Ascending aorta (tissue), 2 donors: ENCODE measurements around the gene UGGT1. TPM values are rescaled to one million over a fixed set of nuclear protein-coding genes. Genes with fewer than 3 reads are reported as not detected.
A peak's percentile ranks its signal among the peaks of the same experiment; 100 is the strongest.

ENCODE experiments used
- DNase-seq, 2 donors: peaks; one replicate each; pipeline ENCODE4 v3.0.0-alpha.2; 2019; ENCODE audit warnings: low spot score in 2 of 2
- H3K27ac ChIP-seq, 2 donors: fragments of 200-600 bp; sonication (generic); one replicate each; pipeline ENCODE4 v1.5.1; 2016 to 2017; ENCODE audit warnings: mild to moderate bottlenecking in 1 of 2
- H3K27me3 ChIP-seq: fragments of 200-600 bp; sonication (generic); one replicate; pipeline ENCODE4 v1.5.1; 2017
- H3K36me3 ChIP-seq, 2 donors: fragments of 200-600 bp; sonication (generic); one replicate each; pipeline ENCODE4 v1.5.1; 2016
- H3K4me1 ChIP-seq, 2 donors: fragments of 200-600 bp; sonication (generic); one replicate each; pipeline ENCODE4 v1.5.1; 2016 to 2017; ENCODE audit warnings: mild to moderate bottlenecking in 1 of 2
- H3K4me3 ChIP-seq, 2 donors: fragments of 200-600 bp; sonication (generic); one replicate each; pipeline ENCODE4 v1.5.1; 2016 to 2017; ENCODE audit warnings: mild to moderate bottlenecking in 1 of 2
- H3K9me3 ChIP-seq, 2 donors: fragments of 200-600 bp; sonication (generic); one replicate each; pipeline ENCODE4 v1.5.1; 2016
- intact Hi-C: fragments of 100-400 bp; cut with DNase I; formaldehyde crosslinking; loops from one replicate; pipeline ENCODE4 v1.15.1; 2023
- total RNA-seq: library from RNA; depleted of rRNA; stranded (reverse); fragments of >200 nt; gene quantifications from one replicate; pipeline ENCODE4 v1.1.0, GENCODE V29; 2016
- TF ChIP-seq, protein P1 (sequence below), 3 experiments: fragments of 200-600 bp in 2 of 3; fragments of 450-650 bp in 1 of 3; sonication (generic) in 2 of 3; IDR thresholded peaks; one replicate each; pipeline ENCODE4 v1.5.1; 2016 to 2019; ENCODE audit warnings: antibody characterized with exemption in 3 of 3, mild to moderate bottlenecking in 1 of 3, moderate library complexity in 1 of 3

Gene UGGT1
- total RNA-seq, 1 donor from 2014 or later: 42.0 TPM

DNA sequence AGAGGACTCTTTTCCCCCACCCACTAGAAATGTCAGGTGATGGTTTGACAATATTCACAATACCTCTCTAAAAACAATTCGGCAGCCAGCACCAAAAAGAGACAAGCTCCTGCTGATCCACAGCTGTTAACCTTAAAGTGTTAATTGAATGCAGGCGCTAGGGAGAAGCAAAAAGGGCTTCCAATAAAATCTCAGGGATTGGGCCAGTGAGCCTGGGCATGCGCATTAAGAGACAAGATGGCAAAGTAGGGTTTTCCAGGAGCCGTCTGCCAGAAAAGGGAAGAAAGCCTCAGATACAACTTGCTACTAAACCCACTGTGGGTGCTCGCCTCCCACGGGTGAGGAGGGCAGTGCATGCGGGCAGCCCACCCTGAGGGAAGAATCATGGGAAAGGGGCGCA lies 128.9 kb downstream of the UGGT1 start:
- intact Hi-C loops: no loop called here
- Histone ChIP-seq H3K27me3 (no peaks in the 10 kb centered on the region), H3K4me3 (no peak overlapping the region), H3K27ac (no peak overlapping the region), H3K36me3 (no peaks in the 10 kb centered on the region), H3K4me1 (no peaks in the 10 kb centered on the region), H3K9me3 (no peaks in the 10 kb centered on the region)
- TF ChIP-seq, protein P1, sequence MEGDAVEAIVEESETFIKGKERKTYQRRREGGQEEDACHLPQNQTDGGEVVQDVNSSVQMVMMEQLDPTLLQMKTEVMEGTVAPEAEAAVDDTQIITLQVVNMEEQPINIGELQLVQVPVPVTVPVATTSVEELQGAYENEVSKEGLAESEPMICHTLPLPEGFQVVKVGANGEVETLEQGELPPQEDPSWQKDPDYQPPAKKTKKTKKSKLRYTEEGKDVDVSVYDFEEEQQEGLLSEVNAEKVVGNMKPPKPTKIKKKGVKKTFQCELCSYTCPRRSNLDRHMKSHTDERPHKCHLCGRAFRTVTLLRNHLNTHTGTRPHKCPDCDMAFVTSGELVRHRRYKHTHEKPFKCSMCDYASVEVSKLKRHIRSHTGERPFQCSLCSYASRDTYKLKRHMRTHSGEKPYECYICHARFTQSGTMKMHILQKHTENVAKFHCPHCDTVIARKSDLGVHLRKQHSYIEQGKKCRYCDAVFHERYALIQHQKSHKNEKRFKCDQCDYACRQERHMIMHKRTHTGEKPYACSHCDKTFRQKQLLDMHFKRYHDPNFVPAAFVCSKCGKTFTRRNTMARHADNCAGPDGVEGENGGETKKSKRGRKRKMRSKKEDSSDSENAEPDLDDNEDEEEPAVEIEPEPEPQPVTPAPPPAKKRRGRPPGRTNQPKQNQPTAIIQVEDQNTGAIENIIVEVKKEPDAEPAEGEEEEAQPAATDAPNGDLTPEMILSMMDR (IDR thresholded peaks at IDR 0.05): no peak
- no peak for DNase-seq

DNA sequence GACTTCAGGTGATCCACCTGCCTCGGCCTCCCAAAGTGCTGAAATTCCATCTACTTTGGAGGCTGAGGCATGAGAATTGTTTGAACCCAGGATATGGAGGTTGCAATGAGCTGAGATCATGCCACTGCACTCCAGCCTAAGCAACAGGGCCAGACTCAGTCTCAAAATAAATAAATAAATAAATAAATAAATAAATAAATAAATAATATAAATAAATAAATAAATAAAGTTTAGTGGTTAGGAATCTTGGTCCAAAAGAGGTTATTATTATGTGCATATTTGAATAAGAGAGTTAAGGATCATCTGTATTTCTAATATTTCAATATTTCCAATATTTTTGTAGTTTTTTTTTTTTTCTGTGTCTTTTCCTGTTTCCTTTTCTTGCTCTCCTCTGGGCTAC lies 136.9 kb downstream of the UGGT1 start:
- Histone ChIP-seq H3K27me3 (no peaks in the 10 kb centered on the region), H3K27ac (no peak overlapping the region), H3K9me3 (no peaks in the 10 kb centered on the region), H3K36me3 (no peaks in the 10 kb centered on the region), H3K4me1 (peaks cover 0 to 5% of the 10 kb centered on the region in 2 donors), H3K4me3 (no peak overlapping the region)
- DNase-seq: no peak
- TF ChIP-seq, protein P1 (IDR thresholded peaks at IDR 0.05): no peak
- intact Hi-C loops: no loop called here

DNA sequence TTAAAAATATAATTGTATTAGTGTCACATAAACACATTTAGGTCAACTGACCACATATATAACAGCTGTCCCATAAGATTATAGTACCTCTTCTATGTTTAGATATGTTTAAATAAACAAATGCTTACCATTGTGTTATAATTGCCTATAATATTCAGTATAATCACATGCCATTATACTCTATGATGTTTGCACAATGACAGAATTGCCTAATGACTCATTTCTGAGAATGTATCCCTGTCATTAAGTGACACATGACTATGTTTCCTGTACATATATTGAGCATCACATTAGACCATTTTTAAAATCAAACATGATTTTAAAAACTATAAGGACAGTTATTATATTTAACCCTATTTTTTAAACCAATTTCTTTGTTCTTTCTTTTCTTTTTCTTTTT lies 137.9 kb downstream of the UGGT1 start:
- Histone ChIP-seq H3K4me1 (peaks cover 0 to 6% of the 10 kb centered on the region in 2 donors), H3K27ac (no peak overlapping the region), H3K36me3 (no peaks in the 10 kb centered on the region), H3K4me3 (no peak overlapping the region), H3K27me3 (no peaks in the 10 kb centered on the region), H3K9me3 (no peaks in the 10 kb centered on the region)
- intact Hi-C loops: no loop called here
- TF ChIP-seq, protein P1 (IDR thresholded peaks at IDR 0.05): no peak
- DNase-seq: no peak

DNA sequence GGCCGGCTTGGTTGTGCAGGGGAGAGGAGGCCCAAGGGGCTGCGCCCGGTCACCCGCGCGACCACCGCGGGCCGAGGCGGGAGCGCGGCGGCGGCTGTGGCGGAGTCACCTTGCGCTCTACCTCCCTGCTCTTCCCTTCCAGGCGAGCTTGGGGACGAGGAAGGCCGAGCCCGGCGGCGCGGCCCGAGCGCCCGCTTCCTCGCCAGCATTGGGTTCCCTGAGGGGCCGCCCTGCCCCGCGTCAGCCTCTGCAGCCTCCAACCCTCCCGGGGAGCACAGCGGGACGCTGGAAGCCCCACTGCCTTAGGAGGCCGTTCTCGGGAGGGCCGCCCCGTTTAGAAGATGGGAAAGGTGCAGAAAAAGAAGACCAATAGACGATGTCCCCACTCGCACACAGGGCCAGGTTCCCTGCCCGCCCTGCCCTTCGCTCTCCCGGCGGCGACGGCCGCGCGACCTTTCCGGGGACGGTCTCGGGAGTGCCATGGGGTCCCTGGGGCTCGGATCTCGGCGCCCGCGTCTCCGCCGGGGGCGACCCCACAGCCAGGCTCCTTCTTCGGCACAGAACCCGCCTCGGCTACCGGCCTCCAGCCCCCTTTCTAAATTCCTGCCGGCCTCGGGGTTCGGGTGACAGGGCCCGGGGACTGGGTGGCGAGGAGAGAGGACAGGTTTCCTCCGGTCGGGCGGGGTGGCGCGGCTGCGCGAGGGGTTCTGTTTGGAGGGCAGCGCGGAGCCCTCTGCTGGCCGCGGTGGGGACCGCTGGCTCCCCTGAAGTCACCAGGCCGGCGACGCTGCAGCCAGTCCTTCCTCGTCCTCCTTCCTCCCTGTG lies 142.2 kb downstream of the UGGT1 start:
- intact Hi-C loops: loop anchor here (2.0 kb wide), 1 partner anchor 54 kb away; no protein-coding TSS in a partner anchor
- TF ChIP-seq, protein P1 (IDR thresholded peaks at IDR 0.05): peak; percentile 81 to 93 (median 89)

DNA sequence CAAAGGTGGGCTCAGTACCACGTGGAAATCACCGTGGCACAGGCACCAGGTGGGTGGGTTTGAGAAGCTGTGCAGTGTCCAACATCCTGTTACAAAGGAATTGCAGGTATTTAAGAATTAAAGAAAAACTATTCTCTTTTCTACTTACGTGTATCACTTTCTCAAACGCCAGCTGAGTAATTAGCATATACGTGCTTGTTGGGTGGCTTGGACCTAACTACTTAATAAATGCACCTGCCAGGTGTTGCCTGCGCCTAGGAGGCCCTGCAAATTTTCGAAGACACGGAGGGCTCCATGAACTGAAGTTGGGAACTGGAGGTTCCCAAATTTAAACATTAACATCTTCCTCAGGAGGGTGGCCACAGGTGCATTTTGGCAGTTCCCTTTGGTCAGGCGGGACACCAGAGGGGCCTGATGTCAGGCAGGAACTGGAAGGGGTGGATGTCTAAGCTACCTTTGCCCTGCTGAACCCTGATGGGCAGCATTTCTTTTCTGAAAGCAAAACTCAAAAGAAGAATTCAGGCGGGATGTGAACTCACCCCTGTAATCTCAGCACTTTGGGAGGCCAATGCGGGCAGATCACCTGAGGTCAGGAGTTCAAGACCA lies 142.9 kb downstream of the UGGT1 start:
- H3K4me1 ChIP-seq: peaks cover 0 to 6% of the 10 kb centered on the region in 2 donors
- no peaks in the 10 kb centered on the region for H3K36me3 ChIP-seq
- no peak for DNase-seq
- peak overlapping the region; percentile 61 to 68 for H3K4me3 ChIP-seq
- TF ChIP-seq, protein P1 (IDR thresholded peaks at IDR 0.05): no peak
- H3K27me3 ChIP-seq: no peaks in the 10 kb centered on the region
- intact Hi-C loops: loop anchor here (2.0 kb wide), 1 partner anchor 55 kb away; no protein-coding TSS in a partner anchor
- no peak overlapping the region for H3K27ac ChIP-seq
- H3K9me3 ChIP-seq: no peaks in the 10 kb centered on the region

More for the DNA sequence above, 142.2 kb downstream of the UGGT1 start:
- Histone ChIP-seq H3K9me3 (no peaks in the 10 kb centered on the region), H3K4me3 (peak overlapping the region; percentile 61 to 68), H3K36me3 (no peaks in the 10 kb centered on the region), H3K27ac (peak overlapping the region; percentile 43 to 51), H3K27me3 (no peaks in the 10 kb centered on the region), H3K4me1 (peaks cover 0 to 6% of the 10 kb centered on the region in 2 donors)
- peak; percentile 39 to 88 for DNase-seq
